H1 (cell line): Measurements from ENCODE around the gene ROBO4. TPM values are rescaled to one million over a fixed set of nuclear protein-coding genes. Genes with fewer than 3 reads are reported as not detected.

Experiments used
- CTCF ChIA-PET: fragments of 300-600 bp; sonication (Branson Sonifier 250); formaldehyde crosslinking; loops from one replicate; lab custom pipeline; 2021; ENCODE audit not compliant: partially characterized antibody; lab: Charles Lee
- POLR2A ChIA-PET: fragments of 300-600 bp; sonication (Branson Sonifier 250); formaldehyde crosslinking; loops from one replicate; lab custom pipeline; 2021; ENCODE audit warnings: inconsistent platforms; ENCODE audit not compliant: partially characterized antibody; lab: Charles Lee
- DNase-seq, 2 experiments: peaks; one replicate each; pipeline versions ENCODE4 v3.0.0 to v3.0.0-alpha.2; 2010 to 2022; ENCODE audit warnings: low spot score in 2 of 2, low read depth in 1 of 2, mixed read lengths in 1 of 2
- FAIRE-seq: peaks from 2 replicates; lab custom pipeline; 2011; peaks lifted over from hg19 to GRCh38; lab: Jason Lieb, UNC
- H2AFZ ChIP-seq: 2 replicates; pipeline ENCODE4 v1.8.1; 2012; ENCODE audit warnings: low read length, inconsistent platforms
- H2AK5ac ChIP-seq: 2 replicates; pipeline ENCODE4 v1.6.1; 2013; ENCODE audit warnings: low read depth, low read length
- H2BK120ac ChIP-seq: replicated peaks from 2 replicates; pipeline ENCODE3; 2013; ENCODE audit warnings: low read depth, low read length, inconsistent platforms
- H2BK12ac ChIP-seq: 2 replicates; pipeline ENCODE4 v1.6.1; 2013; ENCODE audit warnings: low read depth, low read length
- H2BK15ac ChIP-seq: 2 replicates; pipeline ENCODE4 v1.6.1; 2013; ENCODE audit warnings: low read length
- H2BK20ac ChIP-seq: 2 replicates; pipeline ENCODE4 v1.6.1; 2013; ENCODE audit warnings: low read length
- H2BK5ac ChIP-seq: 2 replicates; pipeline ENCODE4 v1.6.1; 2013; ENCODE audit warnings: low read depth, low read length
- H3K14ac ChIP-seq: 2 replicates; pipeline ENCODE4 v1.6.1; 2013; ENCODE audit warnings: inconsistent platforms; ENCODE audit not compliant: insufficient read length
- H3K18ac ChIP-seq: 2 replicates; pipeline ENCODE4 v1.6.1; 2013; ENCODE audit warnings: low read length; ENCODE audit errors: extremely low read depth
- H3K23ac ChIP-seq: 2 replicates; pipeline ENCODE4 v1.6.1; 2013; ENCODE audit warnings: inconsistent platforms; ENCODE audit not compliant: insufficient read length
- H3K23me2 ChIP-seq: 2 replicates; pipeline ENCODE4 v1.6.1; 2013; ENCODE audit warnings: low read depth, low read length
- H3K27ac ChIP-seq: 2 replicates; pipeline ENCODE4 v1.6.1; 2011; ENCODE audit warnings: low read depth, low read length, inconsistent platforms
- H3K27me3 ChIP-seq, 4 experiments: replicated peaks in 1 of 4; 1 replicate in 1 of 4; 2 replicates in 3 of 4; pipeline versions ENCODE4 v1.6.1 to v1.8.1; 2011 to 2013; ENCODE audit warnings: low read length in 3 of 4, mild to moderate bottlenecking in 3 of 4, inconsistent platforms in 2 of 4, mixed read lengths in 2 of 4, moderate library complexity in 1 of 4; ENCODE audit not compliant: control insufficient read depth in 3 of 4, insufficient read depth in 3 of 4; ENCODE audit errors: extremely low read depth in 1 of 4
- H3K36me3 ChIP-seq, 4 experiments: 2 replicates each; pipeline versions ENCODE4 v1.6.1 to v1.8.1; 2011 to 2013; ENCODE audit warnings: mild to moderate bottlenecking in 4 of 4, low read length in 3 of 4, moderate library complexity in 2 of 4, control low read depth in 1 of 4, inconsistent platforms in 1 of 4; ENCODE audit not compliant: insufficient read depth in 4 of 4, control insufficient read depth in 2 of 4
- H3K4ac ChIP-seq: replicated peaks from 2 replicates; pipeline ENCODE3; 2013; ENCODE audit warnings: low read length, low read depth, mixed read lengths, inconsistent platforms; ENCODE audit not compliant: insufficient read length
- H3K4me1 ChIP-seq, 4 experiments: replicated peaks in 1 of 4; 1 replicate in 1 of 4; 2 replicates in 3 of 4; pipeline versions ENCODE4 v1.6.1 to v1.8.1; 2011 to 2013; ENCODE audit warnings: low read length in 3 of 4, inconsistent platforms in 2 of 4, mixed read lengths in 1 of 4; ENCODE audit not compliant: insufficient read depth in 4 of 4, control insufficient read depth in 3 of 4
- H3K4me2 ChIP-seq, 2 experiments: 2 replicates each; pipeline versions ENCODE4 v1.6.1 to v1.8.1; 2011 to 2013; ENCODE audit warnings: low read depth in 2 of 2, low read length in 2 of 2, control low read depth in 1 of 2, inconsistent platforms in 1 of 2, mild to moderate bottlenecking in 1 of 2; ENCODE audit not compliant: insufficient read depth in 1 of 2
- H3K4me3 ChIP-seq, 4 experiments: fragments of 200-600, 300-600 bp in 1 of 4; sonication (generic), shearing (Covaris generic), sonication (Bioruptor Twin) in 1 of 4; 2 replicates each; pipeline versions ENCODE4 v1.5.1 to v1.8.1; 2011 to 2016; ENCODE audit warnings: low read length in 4 of 4, low read depth in 3 of 4, control low read depth in 2 of 4, inconsistent platforms in 2 of 4, mild to moderate bottlenecking in 2 of 4, mixed read lengths in 1 of 4, moderate library complexity in 1 of 4; ENCODE audit not compliant: insufficient read depth in 2 of 4; ENCODE audit errors: extremely low read depth in 1 of 4
- H3K56ac ChIP-seq: replicated peaks from 2 replicates; pipeline ENCODE3; 2013; ENCODE audit warnings: low read depth, mild to moderate bottlenecking, mixed read lengths, low read length, inconsistent platforms; ENCODE audit not compliant: insufficient read length
- H3K79me1 ChIP-seq: 2 replicates; pipeline ENCODE4 v1.6.1; 2013; ENCODE audit warnings: low read depth, low read length, control low read depth
- H3K79me2 ChIP-seq, 2 experiments: 2 replicates each; pipeline versions ENCODE4 v1.6.1 to v1.8.1; 2012 to 2013; ENCODE audit warnings: low read length in 2 of 2, mild to moderate bottlenecking in 2 of 2, inconsistent platforms in 1 of 2; ENCODE audit not compliant: insufficient read depth in 2 of 2, control insufficient read depth in 1 of 2
- H3K9ac ChIP-seq, 4 experiments: replicated peaks in 1 of 4; 1 replicate in 1 of 4; 2 replicates in 3 of 4; pipeline versions ENCODE4 v1.6.1 to v1.8.1; 2011 to 2013; ENCODE audit warnings: low read depth in 3 of 4, low read length in 3 of 4, control low read depth in 2 of 4, mild to moderate bottlenecking in 2 of 4, moderate library complexity in 2 of 4, inconsistent platforms in 1 of 4; ENCODE audit errors: extremely low read depth in 1 of 4
- H3K9me3 ChIP-seq, 2 experiments: 2 replicates each; pipeline versions ENCODE4 v1.6.1 to v1.8.1; 2012 to 2013; ENCODE audit warnings: mild to moderate bottlenecking in 2 of 2, moderate library complexity in 2 of 2, control low read depth in 1 of 2, inconsistent platforms in 1 of 2, low read depth in 1 of 2, low read length in 1 of 2, mixed read lengths in 1 of 2; ENCODE audit not compliant: insufficient read depth in 2 of 2
- H4K20me1 ChIP-seq, 2 experiments: replicated peaks in 1 of 2; 2 replicates each; pipeline versions ENCODE3 to v1.8.1; 2011 to 2013; ENCODE audit warnings: inconsistent platforms in 2 of 2, low read length in 2 of 2, mild to moderate bottlenecking in 1 of 2; ENCODE audit not compliant: insufficient read depth in 2 of 2, control insufficient read depth in 1 of 2
- H4K5ac ChIP-seq: 2 replicates; pipeline ENCODE4 v1.6.1; 2013; ENCODE audit warnings: low read length, low read depth, mixed read lengths, inconsistent platforms; ENCODE audit not compliant: insufficient read length
- H4K8ac ChIP-seq: 2 replicates; pipeline ENCODE4 v1.8.0; 2013; ENCODE audit warnings: mild to moderate bottlenecking, moderate library complexity, low read length, inconsistent platforms; ENCODE audit not compliant: insufficient read depth; ENCODE audit errors: extremely low read depth
- H4K91ac ChIP-seq: replicated peaks from 2 replicates; pipeline ENCODE3; 2013; ENCODE audit warnings: low read length, mixed read lengths, inconsistent platforms; ENCODE audit not compliant: insufficient read length
- EP300 ChIP-seq, 2 experiments: IDR thresholded peaks; 1 replicate in 1 of 2; 2 replicates in 1 of 2; pipeline ENCODE4 v1.6.1; 2011 to 2012; ENCODE audit warnings: low read depth in 2 of 2, low read length in 2 of 2, mild to moderate bottlenecking in 2 of 2, borderline replicate concordance in 1 of 2, inconsistent platforms in 1 of 2, moderate library complexity in 1 of 2
- WGBS, 2 experiments: shearing (Covaris generic) in 1 of 2; methylation state at CpG; one replicate each; pipeline versions ENCODE4 v1.1.6 to v1.1.7; 2013 to 2015; ENCODE audit warnings: low lambda C conversion rate in 2 of 2, mixed read lengths in 2 of 2, inconsistent platforms in 1 of 2, low coverage in 1 of 2, missing lambda C conversion rate in 1 of 2; ENCODE audit not compliant: insufficient replicate concordance in 2 of 2, insufficient coverage in 1 of 2, insufficient read length in 1 of 2; ENCODE audit errors: extremely low coverage in 1 of 2, missing lambda C conversion rate in 1 of 2; 5-methylcytosine and 5-hydroxymethylcytosine counted together
- polyA plus RNA-seq, 7 experiments: library from polyadenylated mRNA; depleted of rRNA in 3 of 7; stranded (reverse) in 5 of 7; unstranded in 2 of 7; fragments of >200 nt in 5 of 7; fragments of 200-250 nt in 2 of 7; gene quantifications; 1 replicate in 5 of 7; 2 replicates in 1 of 7; 4 replicates in 1 of 7; pipeline versions ENCODE4 v1.2.1 to v1.2.3, GENCODE V29; 2011 to 2013; ENCODE audit warnings: missing spikeins in 2 of 7, mixed read lengths in 2 of 7
- total RNA-seq: library from RNA; stranded (reverse); fragmentation: NEBNext Ultra II Directional; extraction: Animal tissue kit (Norgen Biotek cat#: 25700); gene quantifications from 2 replicates; pipeline ENCODE4 v1.2.1, GENCODE V29; 2021

ROBO4 gene
- total and polyA plus RNA-seq, 2 of the 8 experiments (the other 6 are each of a cell fraction or from before 2014, with no cell fraction given) = 0.03 TPM; not detected in 1

- POLR2A ChIA-PET = no interaction called here
- Histone ChIP-seq H3K4me2 (no peak overlapping the region), H3K27me3 (peaks cover 7 to 34% (median 27%) of the 10 kb centered on the region in 4 experiments), H2BK12ac (no peak overlapping the region), H3K27ac (no peak overlapping the region), H2BK20ac (no peak overlapping the region), H3K23ac (no peak overlapping the region), H3K14ac (no peak overlapping the region), H2BK120ac (no peak overlapping the region), H2AK5ac (no peak overlapping the region), H3K56ac (no peak overlapping the region), H2BK5ac (no peak overlapping the region), H4K5ac (no peak overlapping the region), H2AFZ (peak overlapping the region; percentile 85; the same call in 1 of the 2 replicates), H3K9me3 (peaks cover 0 to 5% of the 10 kb centered on the region in 2 experiments; a peak in 1 of 4 replicates), H3K79me1 (no peaks in the 10 kb centered on the region), H4K20me1 (no peaks in the 10 kb centered on the region), H2BK15ac (no peak overlapping the region), H3K36me3 (no peaks in the 10 kb centered on the region), H3K23me2 (peaks cover 7% of the 10 kb centered on the region), H4K8ac (no peak overlapping the region)
- peak; percentile 19 for FAIRE-seq
- WGBS, 2 experiments = 71% methylated on average over 6 of the region's 6 CpGs; no CpG with 5 or more reads in 1 of the 2 experiments
- TF ChIP-seq EP300 (IDR thresholded peaks at IDR 0.05; ENCODE audit: borderline replicate concordance in 1 of 2, low read depth in 2 of 2, low read length in 2 of 2) = no peak
- TF ChIP-seq, all 59 proteins: peak for 0
- no peak for DNase-seq
- Histone ChIP-seq H3K18ac (no peak overlapping the region), H3K4me1 (peaks cover 0 to 4% (median 2%) of the 10 kb centered on the region in 4 experiments; a peak in 3 of 7 replicates), H3K4me3 (no peak overlapping the region), H3K9ac (no peak overlapping the region), H3K79me2 (no peaks in the 10 kb centered on the region), H3K4ac (no peak overlapping the region), H4K91ac (no peak overlapping the region)
- CTCF ChIA-PET = interaction anchor here (0.8 to 1.9 kb wide), 3 partner anchors 25 to 80 kb away, joined by 3 to 5 read pairs (median 3); no protein-coding TSS in a partner anchor
Observed at GRCh38 chr11:124917115-124917637, 19.5 kb upstream of the ROBO4 start.
